ENCODE data around the gene ERFL. TPM values are rescaled to one million over a fixed set of nuclear protein-coding genes. Genes with fewer than 3 reads are reported as not detected.
A peak's percentile ranks its signal among the peaks of the same experiment; 100 is the strongest.

ERFL gene
- total and polyA plus RNA-seq, 12 donors: 0.10 TPM; not detected in 11

- no peaks in the 10 kb centered on the region for H3K36me3 ChIP-seq (replicated peaks in 1 of 2)
- WGBS, 4 donors: 11 to 17% (median 15%) methylated on average over 7 of the region's 7 CpGs
- DNase-seq: peak; percentile 47 to 76 (median 66)
- TF ChIP-seq POLR2A (IDR thresholded peaks at IDR 0.05): no peak
- TF ChIP-seq, protein P1, sequence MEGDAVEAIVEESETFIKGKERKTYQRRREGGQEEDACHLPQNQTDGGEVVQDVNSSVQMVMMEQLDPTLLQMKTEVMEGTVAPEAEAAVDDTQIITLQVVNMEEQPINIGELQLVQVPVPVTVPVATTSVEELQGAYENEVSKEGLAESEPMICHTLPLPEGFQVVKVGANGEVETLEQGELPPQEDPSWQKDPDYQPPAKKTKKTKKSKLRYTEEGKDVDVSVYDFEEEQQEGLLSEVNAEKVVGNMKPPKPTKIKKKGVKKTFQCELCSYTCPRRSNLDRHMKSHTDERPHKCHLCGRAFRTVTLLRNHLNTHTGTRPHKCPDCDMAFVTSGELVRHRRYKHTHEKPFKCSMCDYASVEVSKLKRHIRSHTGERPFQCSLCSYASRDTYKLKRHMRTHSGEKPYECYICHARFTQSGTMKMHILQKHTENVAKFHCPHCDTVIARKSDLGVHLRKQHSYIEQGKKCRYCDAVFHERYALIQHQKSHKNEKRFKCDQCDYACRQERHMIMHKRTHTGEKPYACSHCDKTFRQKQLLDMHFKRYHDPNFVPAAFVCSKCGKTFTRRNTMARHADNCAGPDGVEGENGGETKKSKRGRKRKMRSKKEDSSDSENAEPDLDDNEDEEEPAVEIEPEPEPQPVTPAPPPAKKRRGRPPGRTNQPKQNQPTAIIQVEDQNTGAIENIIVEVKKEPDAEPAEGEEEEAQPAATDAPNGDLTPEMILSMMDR (IDR thresholded peaks at IDR 0.05): peak; percentile 46 to 74 (median 72)
- H3K9me3 ChIP-seq (replicated peaks in 1 of 3): no peaks in the 10 kb centered on the region
- peaks cover 42% of the 10 kb centered on the region for H3K27me3 ChIP-seq
- intact Hi-C loops (cut with DNase I): loop anchor here in 1 of 2 donors (10.0 kb wide), 1 partner anchor 50 kb away; the partner anchor contains the start of gene ARHGEF1
- H3K27ac ChIP-seq: no peak overlapping the region
- peaks cover 0 to 2% of the 10 kb centered on the region in 2 donors for H3K4me1 ChIP-seq (replicated peaks in 1 of 2)
- H3K4me3 ChIP-seq: no peak overlapping the region
These were observed 6.7 kb upstream of the ERFL start for GRCh38 chr19:41934849-41935374.

DNA sequence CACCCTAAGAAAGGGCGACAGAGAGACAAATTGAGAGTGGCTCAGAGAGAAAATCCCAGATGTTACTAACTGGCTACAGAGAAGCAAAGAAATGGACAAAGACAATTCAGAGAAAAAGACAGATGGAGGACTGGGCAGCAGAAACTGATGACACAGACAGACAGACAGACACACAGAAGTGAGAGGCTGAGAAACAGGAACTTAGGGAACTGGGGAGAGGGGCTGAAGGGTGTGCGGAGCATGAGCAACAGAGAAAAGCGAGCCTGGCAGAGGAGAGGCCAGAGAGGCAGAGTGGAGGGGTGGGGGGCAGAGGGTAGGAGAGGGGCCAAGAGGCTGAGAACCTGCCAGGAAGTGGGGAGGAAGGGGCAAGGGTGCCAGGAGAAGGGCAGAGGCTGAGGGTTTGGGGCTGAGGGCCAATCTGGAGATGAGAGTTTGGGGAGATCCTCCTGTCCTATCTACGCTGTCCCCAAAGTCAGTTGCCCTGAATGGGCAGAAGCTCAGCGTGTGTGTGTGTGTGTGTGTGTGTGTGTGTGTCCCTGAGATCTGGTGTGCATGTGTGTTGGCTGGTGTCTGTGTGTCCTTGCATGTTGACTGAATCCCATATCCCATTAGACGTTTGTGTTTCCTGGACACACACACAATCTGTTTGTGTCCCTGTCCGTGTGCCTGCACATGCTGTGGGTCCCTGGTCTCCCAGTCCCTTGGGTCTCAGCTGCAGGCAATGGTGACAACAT is 5.6 kb upstream of the ERFL start:
- intact Hi-C loops (cut with DNase I): loop anchor here in 1 of 2 donors (10.0 kb wide), 1 partner anchor 49 kb away; the partner anchor contains the start of gene ARHGEF1
- TF ChIP-seq, protein P1 (IDR thresholded peaks at IDR 0.05): no peak
- no peak for TF ChIP-seq POLR2A (IDR thresholded peaks at IDR 0.05)
- 52 to 60% (median 59%) methylated on average over 7 of the region's 7 CpGs for WGBS, 4 donors
- Histone ChIP-seq H3K4me3 (no peak overlapping the region), H3K27me3 (peaks cover 48% of the 10 kb centered on the region), H3K9me3 (replicated peaks in 1 of 3) (no peaks in the 10 kb centered on the region), H3K36me3 (replicated peaks in 1 of 2) (no peaks in the 10 kb centered on the region), H3K27ac (no peak overlapping the region), H3K4me1 (replicated peaks in 1 of 2) (no peaks in the 10 kb centered on the region)
- DNase-seq: no peak

- intact Hi-C loops (cut with DNase I): loop anchor here in 1 of 2 donors (10.0 kb wide), 1 partner anchor 48 kb away; the partner anchor contains the start of gene ARHGEF1
- H3K4me3 ChIP-seq: no peak overlapping the region
- no peaks in the 10 kb centered on the region for H3K36me3 ChIP-seq (replicated peaks in 1 of 2)
- WGBS, 4 donors: 26 to 42% (median 32%) methylated on average over 29 of the region's 29 CpGs
- H3K4me1 ChIP-seq (replicated peaks in 1 of 2): peaks cover 0 to 10% of the 10 kb centered on the region in 2 donors
- peaks cover 58% of the 10 kb centered on the region for H3K27me3 ChIP-seq
- no peak overlapping the region for H3K27ac ChIP-seq
- H3K9me3 ChIP-seq (replicated peaks in 1 of 3): no peaks in the 10 kb centered on the region
- no peak for DNase-seq
- TF ChIP-seq, protein P1 (IDR thresholded peaks at IDR 0.05): no peak
- no peak for TF ChIP-seq POLR2A (IDR thresholded peaks at IDR 0.05)
These were observed 4.6 kb upstream of the ERFL start for GRCh38 chr19:41932720-41933332.

- Histone ChIP-seq H3K36me3 (replicated peaks in 1 of 2) (no peaks in the 10 kb centered on the region), H3K27me3 (peaks cover 63% of the 10 kb centered on the region), H3K4me1 (replicated peaks in 1 of 2) (peaks cover 0 to 11% of the 10 kb centered on the region in 2 donors), H3K4me3 (no peak overlapping the region), H3K27ac (no peak overlapping the region), H3K9me3 (replicated peaks in 1 of 3) (no peaks in the 10 kb centered on the region)
- intact Hi-C loops (cut with DNase I): loop anchor here in 1 of 2 donors (10.0 kb wide), 1 partner anchor 47 kb away; the partner anchor contains the start of gene ARHGEF1
- 8 to 29% (median 19%) methylated on average over 8 to 11 of the region's 11 CpGs for WGBS, 4 donors
- TF ChIP-seq, protein P1 (IDR thresholded peaks at IDR 0.05): no peak
- TF ChIP-seq POLR2A (IDR thresholded peaks at IDR 0.05): no peak
- DNase-seq: no peak
These were observed 4.0 kb upstream of the ERFL start for GRCh38 chr19:41932259-41932719.

Data from adrenal gland (tissue), 12 donors.